ENCODE measurements around the gene IFT81. TPM values are rescaled to one million over a fixed set of nuclear protein-coding genes. Genes with fewer than 3 reads are reported as not detected.

The IFT81 gene
- total RNA-seq, 1 donor, result 18.5 TPM

DNA sequence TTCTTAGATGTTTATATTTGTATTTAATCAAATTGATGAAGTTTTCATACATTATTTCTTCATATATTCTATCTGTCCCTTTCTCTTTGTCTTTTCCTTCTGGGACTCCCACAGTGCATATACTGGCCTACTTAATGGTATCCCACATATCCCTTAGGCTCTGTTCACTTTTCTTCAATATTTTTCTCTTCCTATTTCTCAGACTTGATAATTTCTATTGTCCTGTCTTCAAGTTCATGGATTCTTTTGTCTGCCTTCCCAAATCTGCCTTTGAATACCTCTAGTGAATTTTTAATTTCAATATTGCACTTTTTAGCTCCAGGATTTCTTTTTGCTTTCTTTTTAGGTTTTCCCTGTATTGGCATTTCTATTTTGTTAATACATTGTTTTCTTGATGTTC, 33.4 kb downstream of the IFT81 start:
- Histone ChIP-seq H3K27me3 (ENCODE audit: insufficient read depth, low read length) (no peaks in the 10 kb centered on the region), H3K4me3 (ENCODE audit: insufficient read depth, low read length) (no peak overlapping the region), H3K4me2 (ENCODE audit: insufficient read depth, low read length) (no peak overlapping the region), H4K20me1 (ENCODE audit: insufficient read depth, low read length) (no peaks in the 10 kb centered on the region), H3K27ac (ENCODE audit: low read depth, low read length) (no peak overlapping the region), H2AFZ (ENCODE audit: low read length) (no peak overlapping the region), H3K4me1 (ENCODE audit: insufficient read depth, low read length) (no peaks in the 10 kb centered on the region), H3K9me3 (ENCODE audit: low read depth, low read length) (peaks cover 3% of the 10 kb centered on the region), H3K79me2 (ENCODE audit: insufficient read depth, low read length) (no peaks in the 10 kb centered on the region), H3K36me3 (ENCODE audit: insufficient read depth, low read length) (peaks cover 23% of the 10 kb centered on the region)
- no peak for DNase-seq (ENCODE audit: insufficient read length, low spot score, missing footprints)
- TF ChIP-seq, protein P1, sequence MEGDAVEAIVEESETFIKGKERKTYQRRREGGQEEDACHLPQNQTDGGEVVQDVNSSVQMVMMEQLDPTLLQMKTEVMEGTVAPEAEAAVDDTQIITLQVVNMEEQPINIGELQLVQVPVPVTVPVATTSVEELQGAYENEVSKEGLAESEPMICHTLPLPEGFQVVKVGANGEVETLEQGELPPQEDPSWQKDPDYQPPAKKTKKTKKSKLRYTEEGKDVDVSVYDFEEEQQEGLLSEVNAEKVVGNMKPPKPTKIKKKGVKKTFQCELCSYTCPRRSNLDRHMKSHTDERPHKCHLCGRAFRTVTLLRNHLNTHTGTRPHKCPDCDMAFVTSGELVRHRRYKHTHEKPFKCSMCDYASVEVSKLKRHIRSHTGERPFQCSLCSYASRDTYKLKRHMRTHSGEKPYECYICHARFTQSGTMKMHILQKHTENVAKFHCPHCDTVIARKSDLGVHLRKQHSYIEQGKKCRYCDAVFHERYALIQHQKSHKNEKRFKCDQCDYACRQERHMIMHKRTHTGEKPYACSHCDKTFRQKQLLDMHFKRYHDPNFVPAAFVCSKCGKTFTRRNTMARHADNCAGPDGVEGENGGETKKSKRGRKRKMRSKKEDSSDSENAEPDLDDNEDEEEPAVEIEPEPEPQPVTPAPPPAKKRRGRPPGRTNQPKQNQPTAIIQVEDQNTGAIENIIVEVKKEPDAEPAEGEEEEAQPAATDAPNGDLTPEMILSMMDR (IDR thresholded peaks at IDR 0.05; ENCODE audit: extremely low read depth, low read depth, low read length), result no peak

DNA sequence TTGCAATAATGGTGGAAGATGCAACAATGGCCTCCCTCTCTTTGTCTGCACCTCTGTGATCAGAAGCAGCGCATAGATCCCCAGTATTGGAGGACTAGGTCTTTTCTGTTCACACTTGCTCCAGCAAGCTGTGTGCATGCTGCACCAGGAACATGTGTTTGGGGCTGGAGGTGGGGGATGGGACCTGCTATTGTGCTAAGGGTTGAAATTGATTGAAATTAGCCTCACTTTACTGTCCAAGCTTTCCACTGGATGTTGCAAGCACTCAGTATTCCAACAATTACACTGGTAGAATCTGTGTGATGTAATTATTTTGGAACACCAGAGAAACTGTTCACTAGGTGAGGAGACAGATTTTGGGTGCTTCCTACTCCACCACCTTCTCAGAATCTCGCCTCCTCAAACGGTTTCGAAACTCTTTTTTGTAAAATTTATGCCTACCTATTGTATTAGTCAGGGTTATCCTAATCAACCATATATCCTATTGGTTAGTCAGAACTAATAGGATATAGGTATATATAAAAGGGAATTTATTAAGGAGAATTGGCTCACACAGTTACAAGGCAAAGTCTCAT, 35.6 kb downstream of the IFT81 start:
- Histone ChIP-seq H3K27ac (ENCODE audit: low read depth, low read length) (no peak overlapping the region), H3K36me3 (ENCODE audit: insufficient read depth, low read length) (peaks cover 29% of the 10 kb centered on the region), H3K4me2 (ENCODE audit: insufficient read depth, low read length) (no peak overlapping the region), H3K9me3 (ENCODE audit: low read depth, low read length) (peaks cover 3% of the 10 kb centered on the region), H2AFZ (ENCODE audit: low read length) (no peak overlapping the region), H3K79me2 (ENCODE audit: insufficient read depth, low read length) (no peaks in the 10 kb centered on the region), H4K20me1 (ENCODE audit: insufficient read depth, low read length) (no peaks in the 10 kb centered on the region), H3K27me3 (ENCODE audit: insufficient read depth, low read length) (no peaks in the 10 kb centered on the region), H3K4me1 (ENCODE audit: insufficient read depth, low read length) (no peaks in the 10 kb centered on the region), H3K4me3 (ENCODE audit: insufficient read depth, low read length) (no peak overlapping the region)
- DNase-seq (ENCODE audit: insufficient read length, low spot score, missing footprints), result no peak
- TF ChIP-seq, protein P1 (IDR thresholded peaks at IDR 0.05; ENCODE audit: extremely low read depth, low read depth, low read length), result no peak

DNA sequence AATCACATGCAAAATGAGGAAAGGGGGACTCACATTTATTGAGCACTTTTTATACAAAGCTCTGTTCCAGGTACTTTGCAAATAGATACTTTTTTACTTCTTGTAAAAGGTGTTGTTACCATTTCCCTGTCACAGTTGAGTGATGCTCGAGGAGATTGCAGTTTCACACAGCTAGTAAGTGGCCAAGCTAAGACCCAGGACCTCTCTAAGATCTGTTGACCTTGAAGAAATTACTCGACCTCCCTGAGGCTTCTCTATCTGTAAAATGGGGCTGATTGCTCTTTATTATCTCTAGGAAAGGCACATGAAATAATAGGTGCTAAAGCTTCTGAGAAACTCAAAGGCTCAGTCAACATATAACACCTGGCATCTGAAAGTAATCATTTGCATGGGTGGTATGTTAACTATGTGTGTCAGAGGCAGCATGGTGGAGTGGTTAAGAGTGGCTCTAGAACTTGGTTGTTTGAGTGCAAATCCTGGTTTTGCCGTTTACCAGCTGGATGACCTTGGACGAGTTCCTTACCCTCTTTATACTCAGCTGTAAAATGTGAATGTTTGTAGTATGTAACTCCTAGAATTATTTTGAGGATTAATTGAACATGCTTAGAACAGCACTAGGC, 41.5 kb downstream of the IFT81 start:
- no peaks in the 10 kb centered on the region for H4K20me1 ChIP-seq (ENCODE audit: insufficient read depth, low read length)
- no peaks in the 10 kb centered on the region for H3K4me1 ChIP-seq (ENCODE audit: insufficient read depth, low read length)
- H3K27ac ChIP-seq (ENCODE audit: low read depth, low read length), result no peak overlapping the region
- peaks cover 15% of the 10 kb centered on the region for H3K36me3 ChIP-seq (ENCODE audit: insufficient read depth, low read length)
- TF ChIP-seq, protein P1 (IDR thresholded peaks at IDR 0.05; ENCODE audit: extremely low read depth, low read depth, low read length), result no peak
- DNase-seq (ENCODE audit: insufficient read length, low spot score, missing footprints), result no peak
- H3K79me2 ChIP-seq (ENCODE audit: insufficient read depth, low read length), result no peaks in the 10 kb centered on the region
- no peak overlapping the region for H3K4me3 ChIP-seq (ENCODE audit: insufficient read depth, low read length)
- H2AFZ ChIP-seq (ENCODE audit: low read length), result no peak overlapping the region
- no peak overlapping the region for H3K4me2 ChIP-seq (ENCODE audit: insufficient read depth, low read length)
- H3K9me3 ChIP-seq (ENCODE audit: low read depth, low read length), result no peaks in the 10 kb centered on the region
- no peaks in the 10 kb centered on the region for H3K27me3 ChIP-seq (ENCODE audit: insufficient read depth, low read length)

DNA sequence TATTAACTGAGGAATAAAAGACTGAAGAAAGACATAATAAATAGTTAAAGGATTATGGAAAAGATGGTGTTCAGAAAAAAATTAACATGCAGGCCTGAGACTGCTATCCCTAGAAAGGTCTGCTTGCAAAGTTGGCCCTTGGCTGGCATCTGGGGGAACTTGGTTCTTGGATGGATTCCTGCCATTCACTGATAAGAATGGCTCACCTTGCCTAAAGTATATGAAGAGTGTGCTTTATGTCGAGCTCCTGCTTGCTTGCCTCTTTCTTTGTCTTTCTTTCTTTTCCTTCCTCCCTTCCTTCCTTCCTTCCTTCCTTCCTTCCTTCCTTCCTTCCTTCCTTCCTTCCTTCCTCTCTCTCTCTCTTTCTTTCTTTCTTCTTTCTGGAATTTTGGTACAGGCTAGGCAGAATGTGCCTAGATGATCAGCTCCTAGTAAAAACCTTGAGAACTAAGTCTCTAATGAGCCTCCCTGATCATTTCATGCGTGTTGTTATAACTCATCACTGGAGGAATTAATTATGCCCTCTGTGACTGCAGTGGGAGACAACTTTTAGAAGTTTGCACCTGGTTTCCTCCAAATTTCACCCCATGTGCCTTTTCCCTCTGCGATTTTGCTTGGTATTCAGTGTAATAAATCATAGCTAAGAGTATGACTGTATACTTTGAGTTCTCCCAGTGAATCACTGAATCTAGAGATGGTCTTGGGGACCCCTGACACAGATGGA, 44.7 kb downstream of the IFT81 start:
- no peak overlapping the region for H2AFZ ChIP-seq (ENCODE audit: low read length)

More for the DNA sequence above, 44.7 kb downstream of the IFT81 start:
- no peak overlapping the region for H3K4me2 ChIP-seq (ENCODE audit: insufficient read depth, low read length)
- H3K27ac ChIP-seq (ENCODE audit: low read depth, low read length), result no peak overlapping the region
- TF ChIP-seq, protein P1 (IDR thresholded peaks at IDR 0.05; ENCODE audit: extremely low read depth, low read depth, low read length), result no peak
- no peak overlapping the region for H3K4me3 ChIP-seq (ENCODE audit: insufficient read depth, low read length)
- no peaks in the 10 kb centered on the region for H3K4me1 ChIP-seq (ENCODE audit: insufficient read depth, low read length)
- H4K20me1 ChIP-seq (ENCODE audit: insufficient read depth, low read length), result no peaks in the 10 kb centered on the region
- H3K27me3 ChIP-seq (ENCODE audit: insufficient read depth, low read length), result no peaks in the 10 kb centered on the region
- DNase-seq (ENCODE audit: insufficient read length, low spot score, missing footprints), result no peak
- no peaks in the 10 kb centered on the region for H3K9me3 ChIP-seq (ENCODE audit: low read depth, low read length)
- peaks cover 14% of the 10 kb centered on the region for H3K36me3 ChIP-seq (ENCODE audit: insufficient read depth, low read length)
- no peaks in the 10 kb centered on the region for H3K79me2 ChIP-seq (ENCODE audit: insufficient read depth, low read length)
